ENCODE results near the gene SMIM22. TPM values are rescaled to one million over a fixed set of nuclear protein-coding genes. Genes with fewer than 3 reads are reported as not detected.

SMIM22 gene
- total and polyA plus RNA-seq, 12 donors, result 1.9 TPM; not detected in 11

- 90 to 94% (median 92%) methylated on average over 23 of the region's 23 CpGs for WGBS, 4 donors
Observed at GRCh38 chr16:4785758-4786433, 9.3 kb upstream of the SMIM22 start.

DNA sequence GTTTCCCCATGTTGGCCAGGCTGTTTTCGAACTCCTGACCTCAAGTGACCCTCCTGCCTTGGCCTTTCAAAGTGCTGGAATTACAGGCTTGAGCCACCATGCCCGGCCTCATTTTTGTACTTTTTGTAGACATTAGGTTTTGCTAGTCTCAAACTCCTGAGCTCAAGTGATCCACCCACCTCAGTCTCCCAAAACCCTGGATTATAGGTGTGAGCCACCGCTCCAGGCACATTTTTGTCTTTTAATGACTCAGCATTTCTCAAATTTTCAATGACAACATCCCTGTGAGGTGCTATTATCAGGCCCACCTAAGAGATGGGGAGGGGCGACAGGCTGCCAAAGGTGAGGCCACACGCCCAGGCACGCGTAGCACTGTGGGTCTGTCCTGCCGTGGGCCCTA is 8.1 kb upstream of the SMIM22 start:
- no peaks in the 10 kb centered on the region for H3K4me1 ChIP-seq (replicated peaks in 1 of 2)
- no peak overlapping the region for H3K27ac ChIP-seq
- no peaks in the 10 kb centered on the region for H3K9me3 ChIP-seq (replicated peaks in 1 of 3)
- TF ChIP-seq, protein P1, sequence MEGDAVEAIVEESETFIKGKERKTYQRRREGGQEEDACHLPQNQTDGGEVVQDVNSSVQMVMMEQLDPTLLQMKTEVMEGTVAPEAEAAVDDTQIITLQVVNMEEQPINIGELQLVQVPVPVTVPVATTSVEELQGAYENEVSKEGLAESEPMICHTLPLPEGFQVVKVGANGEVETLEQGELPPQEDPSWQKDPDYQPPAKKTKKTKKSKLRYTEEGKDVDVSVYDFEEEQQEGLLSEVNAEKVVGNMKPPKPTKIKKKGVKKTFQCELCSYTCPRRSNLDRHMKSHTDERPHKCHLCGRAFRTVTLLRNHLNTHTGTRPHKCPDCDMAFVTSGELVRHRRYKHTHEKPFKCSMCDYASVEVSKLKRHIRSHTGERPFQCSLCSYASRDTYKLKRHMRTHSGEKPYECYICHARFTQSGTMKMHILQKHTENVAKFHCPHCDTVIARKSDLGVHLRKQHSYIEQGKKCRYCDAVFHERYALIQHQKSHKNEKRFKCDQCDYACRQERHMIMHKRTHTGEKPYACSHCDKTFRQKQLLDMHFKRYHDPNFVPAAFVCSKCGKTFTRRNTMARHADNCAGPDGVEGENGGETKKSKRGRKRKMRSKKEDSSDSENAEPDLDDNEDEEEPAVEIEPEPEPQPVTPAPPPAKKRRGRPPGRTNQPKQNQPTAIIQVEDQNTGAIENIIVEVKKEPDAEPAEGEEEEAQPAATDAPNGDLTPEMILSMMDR (IDR thresholded peaks at IDR 0.05), result no peak
- TF ChIP-seq POLR2A (IDR thresholded peaks at IDR 0.05), result no peak
- H3K36me3 ChIP-seq (replicated peaks in 1 of 2), result no peaks in the 10 kb centered on the region
- DNase-seq, result no peak
- intact Hi-C loops (cut with DNase I), result no loop called here
- no peak overlapping the region for H3K4me3 ChIP-seq
- 92 to 96% (median 94%) methylated on average over 8 of the region's 8 CpGs for WGBS, 4 donors
- no peaks in the 10 kb centered on the region for H3K27me3 ChIP-seq

More at GRCh38 chr16:4785758-4786433, 9.3 kb upstream of the SMIM22 start:
- TF ChIP-seq, protein P1 (IDR thresholded peaks at IDR 0.05), result no peak
- TF ChIP-seq POLR2A (IDR thresholded peaks at IDR 0.05), result no peak
- Histone ChIP-seq H3K4me1 (replicated peaks in 1 of 2) (no peaks in the 10 kb centered on the region), H3K9me3 (replicated peaks in 1 of 3) (no peaks in the 10 kb centered on the region), H3K27ac (no peak overlapping the region), H3K4me3 (no peak overlapping the region), H3K36me3 (replicated peaks in 1 of 2) (no peaks in the 10 kb centered on the region), H3K27me3 (no peaks in the 10 kb centered on the region)
- no peak for DNase-seq
- intact Hi-C loops (cut with DNase I), result no loop called here

DNA sequence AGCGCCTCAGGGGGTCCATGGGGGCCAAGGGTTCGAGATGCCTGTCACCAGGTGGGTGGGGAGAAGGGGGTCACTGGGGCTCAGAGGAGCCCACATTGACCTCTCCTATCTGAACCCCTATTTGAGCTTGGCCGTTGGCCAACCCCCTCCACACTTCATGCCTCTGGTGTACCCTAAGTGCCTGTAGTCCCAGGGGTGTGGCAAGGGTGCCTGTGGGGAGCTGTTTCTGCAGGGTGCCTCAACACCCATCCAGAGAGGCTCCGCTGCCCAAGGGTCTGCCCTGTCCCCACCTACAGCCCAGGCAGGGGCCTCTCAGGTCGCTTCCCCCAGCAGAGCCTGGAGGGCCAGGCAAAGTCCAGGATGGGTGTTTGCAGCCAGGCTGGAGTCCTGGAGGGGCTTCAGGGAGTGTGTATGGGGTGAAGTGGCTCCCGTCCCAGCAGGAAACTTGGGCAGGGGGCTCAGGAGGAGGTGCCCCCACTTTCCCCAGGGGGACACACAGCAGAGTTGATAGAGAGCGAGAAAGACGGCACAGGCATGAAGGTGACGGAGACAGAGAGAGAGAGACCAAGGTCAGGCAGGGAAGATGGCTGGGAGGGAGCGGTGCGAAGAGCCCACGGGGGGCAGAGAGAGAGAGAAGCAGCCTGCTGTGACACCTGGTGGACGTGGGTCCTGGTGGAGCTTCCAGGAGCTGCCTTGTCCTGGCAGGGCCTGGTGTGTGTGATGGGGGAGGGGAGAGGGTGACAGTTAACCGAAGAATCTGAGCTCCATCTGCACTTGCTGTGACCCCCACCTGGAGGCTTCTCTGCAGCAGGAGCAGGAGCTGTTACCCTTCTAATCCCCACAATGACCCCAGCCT is 7.3 kb upstream of the SMIM22 start, which contains the start of gene SEPTIN12:
SEPTIN12 (minus strand) TSS at position 719 of the 856 bp plus-strand sequence; CDS start at position 19, 700 bp downstream.
- H3K27me3 ChIP-seq, result no peaks in the 10 kb centered on the region
- TF ChIP-seq, protein P1 (IDR thresholded peaks at IDR 0.05), result no peak
- TF ChIP-seq POLR2A (IDR thresholded peaks at IDR 0.05), result no peak
- WGBS, 4 donors, result 53 to 63% (median 57%) methylated on average over 8 to 14 of the region's 14 CpGs

DNA sequence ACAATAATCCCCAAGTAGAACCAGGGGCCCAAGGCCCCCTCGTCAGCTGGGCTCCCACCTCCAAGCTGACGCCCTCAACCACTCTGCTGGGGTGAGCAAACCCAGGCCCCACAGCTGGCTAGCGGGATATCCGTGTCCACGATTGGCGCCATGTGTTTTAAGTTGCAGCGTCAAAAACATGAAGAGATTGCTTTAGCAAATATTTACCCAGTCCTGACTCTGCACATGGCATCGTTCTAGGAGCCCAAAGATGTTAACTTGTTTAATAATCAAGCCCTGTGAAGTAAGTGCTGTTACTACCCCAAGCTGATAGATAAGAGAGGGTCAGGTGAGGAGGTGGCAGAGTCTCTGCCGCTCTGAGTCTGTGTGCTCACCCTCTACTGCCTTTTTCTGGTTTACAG is 6.7 kb upstream of the SMIM22 start:
- Histone ChIP-seq H3K9me3 (replicated peaks in 1 of 3) (no peaks in the 10 kb centered on the region), H3K27ac (no peak overlapping the region), H3K4me3 (no peak overlapping the region), H3K36me3 (replicated peaks in 1 of 2) (no peaks in the 10 kb centered on the region), H3K4me1 (replicated peaks in 1 of 2) (no peaks in the 10 kb centered on the region), H3K27me3 (no peaks in the 10 kb centered on the region)
- intact Hi-C loops (cut with DNase I), result no loop called here
- WGBS, 4 donors, result 73 to 82% (median 79%) methylated on average over 6 to 9 of the region's 9 CpGs
- no peak for DNase-seq
- TF ChIP-seq POLR2A (IDR thresholded peaks at IDR 0.05), result no peak
- TF ChIP-seq, protein P1 (IDR thresholded peaks at IDR 0.05), result no peak

More for the DNA sequence above, 7.3 kb upstream of the SMIM22 start, which contains the start of gene SEPTIN12:
- DNase-seq, result no peak
- Histone ChIP-seq H3K4me1 (replicated peaks in 1 of 2) (no peaks in the 10 kb centered on the region), H3K4me3 (no peak within 1 kb of the TSS), H3K36me3 (replicated peaks in 1 of 2) (no peaks in the 10 kb centered on the region), H3K27ac (no peak within 1 kb of the TSS), H3K9me3 (replicated peaks in 1 of 3) (no peaks in the 10 kb centered on the region)
- intact Hi-C loops (cut with DNase I), result no loop called here
